Stimulated activated CD8-positive, alpha-beta memory T cell treated with anti-CD3 and anti-CD28 coated beads, Interleukin-4, amount 100 ng/mL, for 4 hours (primary cell): ENCODE data around the gene CPA4.

Experiments
- DNase-seq, 2 donors: peaks; one replicate each; pipeline ENCODE4 v3.0.0-alpha.2; 2020; ENCODE audit warnings: low read depth in 2 of 2, low spot score in 1 of 2

The CPA4 gene

DNA sequence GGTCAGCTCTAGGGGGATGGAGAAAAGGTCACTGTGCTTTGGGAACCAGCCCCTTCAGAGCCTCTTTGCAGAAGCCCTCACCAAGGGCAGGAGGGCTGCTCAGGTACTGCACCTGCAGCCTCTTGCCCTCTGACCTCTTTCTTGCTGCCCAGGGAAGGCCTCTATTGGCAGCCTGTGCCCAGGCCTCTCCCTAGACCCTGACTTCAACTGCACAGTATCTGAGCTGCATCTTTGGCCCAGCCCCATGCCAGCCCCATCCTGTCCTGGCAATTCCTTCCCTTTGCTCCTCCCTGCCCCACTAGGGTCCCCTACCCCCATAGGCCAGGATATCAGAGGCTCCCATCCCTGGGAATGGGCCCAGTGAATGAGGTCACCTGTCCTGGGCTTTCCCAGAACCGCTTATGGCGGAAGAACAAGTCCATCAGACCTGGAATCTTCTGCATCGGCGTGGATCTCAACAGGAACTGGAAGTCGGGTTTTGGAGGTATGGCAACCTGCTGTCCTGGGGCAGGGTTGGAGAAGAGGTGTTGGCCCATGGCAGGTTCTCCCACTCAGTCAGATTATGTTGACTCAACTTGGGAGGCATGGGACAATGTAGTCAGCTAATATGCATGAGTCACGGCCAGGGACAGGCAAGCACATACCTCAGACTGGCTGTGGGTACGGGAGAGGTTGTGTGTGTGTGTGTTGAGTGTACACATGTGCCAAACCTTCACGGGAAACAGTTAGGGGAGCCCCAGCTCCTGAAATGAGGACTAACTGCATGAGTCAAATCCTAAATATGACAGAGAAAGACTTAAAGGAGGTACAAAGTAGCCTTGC is 70.3 kb downstream of the CPA4 start:
- no peak for DNase-seq

GRCh38 chr7:130364451-130364850 is 71.5 kb downstream of the CPA4 start:
- no peak for DNase-seq

DNA sequence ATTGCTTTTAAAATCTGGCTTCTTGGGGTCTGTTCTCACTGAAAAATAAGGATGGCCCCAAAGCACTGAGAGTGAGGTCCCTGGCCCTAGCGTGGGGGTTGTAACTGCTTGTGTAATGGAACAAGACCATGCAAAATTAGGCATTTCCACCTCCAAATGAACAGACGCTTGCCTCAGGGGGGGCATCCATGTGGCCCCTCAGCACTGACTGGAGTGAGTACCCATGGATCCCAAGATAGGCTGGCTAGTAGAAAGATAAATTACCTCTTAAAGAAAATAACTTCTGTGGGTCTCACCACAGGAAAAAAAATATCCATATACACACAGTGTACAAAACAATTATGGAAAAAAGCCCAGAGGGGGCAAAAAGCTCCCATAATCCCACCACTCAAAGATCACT is 72.1 kb downstream of the CPA4 start:
- DNase-seq: no peak

- DNase-seq: no peak
Measured at GRCh38 chr7:130365511-130366441, 72.8 kb downstream of the CPA4 start.

- no peak for DNase-seq
Measured at GRCh38 chr7:130366564-130366963, 73.6 kb downstream of the CPA4 start.

DNA sequence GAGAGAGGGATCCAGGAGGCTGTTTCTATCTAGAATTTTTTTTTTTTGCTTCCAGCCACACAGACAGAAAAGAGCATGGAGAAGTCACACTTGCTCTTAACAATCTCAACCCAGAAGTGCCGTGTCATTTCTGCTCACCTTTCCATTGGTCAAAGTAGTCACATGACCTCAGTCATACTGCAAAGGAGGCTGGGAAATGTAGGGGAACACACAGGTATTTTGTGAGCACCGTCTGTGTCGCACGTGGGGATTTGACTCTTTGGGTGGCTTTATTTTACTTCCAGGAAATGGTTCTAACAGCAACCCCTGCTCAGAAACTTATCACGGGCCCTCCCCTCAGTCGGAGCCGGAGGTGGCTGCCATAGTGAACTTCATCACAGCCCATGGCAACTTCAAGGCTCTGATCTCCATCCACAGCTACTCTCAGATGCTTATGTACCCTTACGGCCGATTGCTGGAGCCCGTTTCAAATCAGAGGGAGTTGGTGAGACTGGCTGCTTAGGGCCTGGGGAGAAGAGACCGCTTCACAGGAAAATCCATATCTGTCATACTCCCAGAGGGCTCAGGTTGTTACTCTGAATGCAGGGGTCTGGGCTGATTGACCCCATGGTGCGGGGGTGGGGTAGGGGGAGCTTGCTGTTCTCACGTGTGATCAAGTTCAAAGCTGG is 74.3 kb downstream of the CPA4 start:
- no peak for DNase-seq

DNA sequence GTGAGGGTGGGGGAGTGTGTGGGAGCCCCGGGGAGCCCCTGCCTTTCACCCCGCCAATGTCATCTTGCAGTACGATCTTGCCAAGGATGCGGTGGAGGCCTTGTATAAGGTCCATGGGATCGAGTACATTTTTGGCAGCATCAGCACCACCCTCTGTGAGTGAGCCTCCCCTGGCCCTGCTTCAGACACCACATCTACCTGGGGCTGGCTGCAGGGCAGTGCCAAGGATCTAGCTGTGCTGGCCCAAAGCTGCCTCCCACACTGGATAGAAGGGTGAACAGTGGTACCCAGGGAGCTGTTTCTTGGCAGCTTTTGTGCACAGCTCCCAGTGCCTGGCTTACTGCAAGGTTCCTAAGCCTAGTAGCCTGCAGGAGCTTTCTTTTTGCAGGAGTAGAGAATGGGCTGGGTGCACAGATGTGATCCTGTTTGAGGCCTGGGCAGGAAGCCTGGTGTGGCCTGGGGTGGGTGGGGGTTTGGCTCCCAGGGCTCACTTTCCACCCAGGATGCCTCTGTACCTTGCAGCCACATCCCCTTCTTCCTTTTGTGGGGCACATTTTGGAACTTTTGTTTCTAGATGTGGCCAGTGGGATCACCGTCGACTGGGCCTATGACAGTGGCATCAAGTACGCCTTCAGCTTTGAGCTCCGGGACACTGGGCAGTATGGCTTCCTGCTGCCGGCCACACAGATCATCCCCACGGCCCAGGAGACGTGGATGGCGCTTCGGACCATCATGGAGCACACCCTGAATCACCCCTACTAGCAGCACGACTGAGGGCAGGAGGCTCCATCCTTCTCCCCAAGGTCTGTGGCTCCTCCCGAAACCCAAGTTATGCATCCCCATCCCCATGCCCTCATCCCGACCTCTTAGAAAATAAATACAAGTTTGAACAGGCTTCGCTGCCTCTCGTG is 75.1 kb downstream of the CPA4 start:
- no peak for DNase-seq

- DNase-seq: no peak
Measured at GRCh38 chr7:130369110-130369711, 76.2 kb downstream of the CPA4 start.

DNA sequence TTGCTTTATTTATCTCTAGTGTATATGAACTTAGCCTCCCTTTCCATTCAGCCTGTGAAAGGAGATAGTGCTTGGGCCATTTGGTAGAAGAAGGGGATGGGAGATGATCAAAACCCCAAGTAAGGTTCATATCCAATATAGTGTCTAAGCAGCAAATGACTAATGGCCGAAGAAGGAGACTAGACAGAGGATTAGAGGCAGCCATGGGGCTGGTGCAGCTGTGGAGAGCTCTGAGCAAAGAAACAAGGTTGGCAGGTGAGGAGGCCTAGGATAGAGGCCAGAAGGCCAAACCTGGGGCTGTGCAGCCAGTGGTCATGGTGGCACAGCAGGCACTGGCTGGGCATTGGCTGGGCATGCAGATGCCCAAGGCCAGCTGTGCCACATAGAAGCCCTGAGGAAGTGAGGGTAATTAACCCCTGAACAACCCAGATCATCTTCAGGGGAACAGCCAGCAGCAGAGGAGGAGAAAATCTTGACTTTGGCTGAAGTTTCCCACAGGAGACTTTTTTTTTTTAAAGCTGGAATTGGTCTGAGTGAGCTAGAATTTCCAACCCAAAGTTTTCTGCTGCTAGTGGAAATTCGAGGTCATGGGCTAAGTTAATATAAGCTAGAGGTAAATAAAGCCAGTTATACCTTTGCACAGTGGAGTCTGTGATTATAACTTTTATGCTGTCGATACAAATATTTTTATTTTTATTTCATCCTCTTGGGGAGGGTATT is 77.0 kb downstream of the CPA4 start:
- no peak for DNase-seq

GRCh38 chr7:130371046-130371445 is 78.1 kb downstream of the CPA4 start:
- DNase-seq: no peak

DNA sequence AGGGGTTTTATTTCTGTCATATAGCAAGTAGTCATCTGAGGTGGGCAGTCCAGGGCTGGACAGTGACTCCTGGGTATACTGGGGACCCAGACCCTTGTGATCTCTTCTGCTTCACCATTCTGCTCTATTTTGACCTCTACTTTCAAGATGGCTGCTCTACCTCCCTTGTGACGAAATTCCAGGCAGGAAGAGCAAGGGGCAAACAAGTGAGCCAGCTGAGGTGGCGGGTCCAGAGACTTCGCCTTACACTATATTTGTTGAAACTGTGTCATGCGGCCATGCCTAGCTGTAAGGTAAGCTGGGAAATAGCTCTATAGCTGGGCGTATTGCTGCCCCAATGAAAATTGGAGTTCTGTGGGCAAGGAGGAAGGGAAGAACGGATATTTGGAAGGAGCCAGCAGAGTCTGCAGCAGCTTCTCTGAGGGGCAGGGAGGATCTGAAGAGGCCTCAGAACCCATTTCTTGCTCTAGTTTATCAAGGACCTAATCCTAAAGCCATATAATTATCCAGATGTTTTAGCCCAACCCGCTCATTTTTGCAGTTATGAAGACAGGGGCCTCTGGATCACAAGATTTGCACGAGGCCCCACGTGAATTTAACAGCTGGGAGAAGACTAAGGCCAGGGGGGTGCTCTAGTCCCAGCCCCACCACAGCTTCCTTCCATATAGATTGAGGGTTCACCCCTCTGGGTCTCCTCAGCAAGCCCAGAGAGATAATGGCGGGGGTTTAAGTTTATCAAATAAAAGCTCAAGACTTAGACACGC is 79.6 kb downstream of the CPA4 start:
- DNase-seq: no peak
